ENCODE results near the gene RIPK1.

Gene RIPK1

DNA sequence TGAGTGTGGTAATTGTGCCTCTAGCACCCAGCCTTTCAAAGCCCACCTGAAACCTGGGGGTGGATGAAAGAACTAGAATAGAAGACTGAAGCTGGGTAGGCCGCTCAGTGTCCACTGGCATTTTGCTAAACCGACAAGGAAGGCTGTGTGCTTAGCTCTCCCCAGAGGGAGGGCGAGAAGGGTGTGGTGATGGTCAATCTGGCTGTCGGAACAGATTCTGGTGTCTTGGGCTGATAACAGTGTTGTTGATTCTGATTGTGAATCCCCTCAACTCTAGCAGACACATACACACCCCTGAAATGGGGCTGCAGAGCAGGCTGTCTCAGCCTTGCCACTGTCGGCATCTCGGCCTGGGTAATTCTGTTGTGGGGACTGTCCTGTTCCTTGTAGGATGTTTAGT, 46.1 kb downstream of the RIPK1 start:
- Histone ChIP-seq H3K27ac (replicated peaks) (no peak overlapping the region), H3K27me3 (ENCODE audit: insufficient read depth, poor library complexity, severe bottlenecking) (no peaks in the 10 kb centered on the region), H3K4me3 (replicated peaks; ENCODE audit: insufficient read depth, low read length) (no peak overlapping the region)
- no peak for DNase-seq (ENCODE audit: low read depth in 1 of 2, low spot score in 1 of 2)
- TF ChIP-seq GABPA (IDR thresholded peaks at IDR 0.05; ENCODE audit: low read depth) (no peak), REST (IDR thresholded peaks at IDR 0.05; ENCODE audit: insufficient replicate concordance, low read depth) (no peak), SPI1 (IDR thresholded peaks at IDR 0.05; ENCODE audit: borderline replicate concordance, low read depth) (no peak), POLR2AphosphoS5 (IDR thresholded peaks at IDR 0.05; ENCODE audit: low read depth) (no peak)
- TF ChIP-seq, protein P1, sequence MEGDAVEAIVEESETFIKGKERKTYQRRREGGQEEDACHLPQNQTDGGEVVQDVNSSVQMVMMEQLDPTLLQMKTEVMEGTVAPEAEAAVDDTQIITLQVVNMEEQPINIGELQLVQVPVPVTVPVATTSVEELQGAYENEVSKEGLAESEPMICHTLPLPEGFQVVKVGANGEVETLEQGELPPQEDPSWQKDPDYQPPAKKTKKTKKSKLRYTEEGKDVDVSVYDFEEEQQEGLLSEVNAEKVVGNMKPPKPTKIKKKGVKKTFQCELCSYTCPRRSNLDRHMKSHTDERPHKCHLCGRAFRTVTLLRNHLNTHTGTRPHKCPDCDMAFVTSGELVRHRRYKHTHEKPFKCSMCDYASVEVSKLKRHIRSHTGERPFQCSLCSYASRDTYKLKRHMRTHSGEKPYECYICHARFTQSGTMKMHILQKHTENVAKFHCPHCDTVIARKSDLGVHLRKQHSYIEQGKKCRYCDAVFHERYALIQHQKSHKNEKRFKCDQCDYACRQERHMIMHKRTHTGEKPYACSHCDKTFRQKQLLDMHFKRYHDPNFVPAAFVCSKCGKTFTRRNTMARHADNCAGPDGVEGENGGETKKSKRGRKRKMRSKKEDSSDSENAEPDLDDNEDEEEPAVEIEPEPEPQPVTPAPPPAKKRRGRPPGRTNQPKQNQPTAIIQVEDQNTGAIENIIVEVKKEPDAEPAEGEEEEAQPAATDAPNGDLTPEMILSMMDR (IDR thresholded peaks at IDR 0.05; ENCODE audit: insufficient read depth, low read length) = no peak

DNA sequence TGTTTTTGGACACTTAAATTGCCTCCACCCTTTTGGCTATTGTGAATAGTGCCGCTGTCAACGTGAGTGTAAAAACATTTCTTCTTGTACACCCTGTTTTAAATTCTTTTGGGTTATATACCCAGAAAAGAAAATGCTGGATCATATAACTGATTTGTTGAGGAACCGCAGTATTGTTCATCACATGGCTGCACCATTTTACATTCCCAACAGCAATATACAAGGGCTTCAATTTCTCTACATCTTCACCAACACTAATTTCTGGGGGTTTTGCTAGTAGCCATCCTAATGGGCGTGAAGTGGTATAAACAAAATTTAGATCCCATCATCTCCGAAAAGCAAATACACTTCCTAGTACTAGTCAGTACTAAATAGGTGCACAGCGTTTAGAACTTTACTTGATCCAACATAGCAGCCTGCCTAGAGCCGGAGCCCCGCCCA, 49.6 kb downstream of the RIPK1 start:
- peak overlapping the region; percentile 73 for H3K27ac ChIP-seq (replicated peaks)
- H3K4me3 ChIP-seq (replicated peaks; ENCODE audit: insufficient read depth, low read length) = peak overlapping the region; percentile 80
- H3K27me3 ChIP-seq (ENCODE audit: insufficient read depth, poor library complexity, severe bottlenecking) = no peaks in the 10 kb centered on the region
- TF ChIP-seq, protein P1 (IDR thresholded peaks at IDR 0.05; ENCODE audit: insufficient read depth, low read length) = no peak
- no peak for TF ChIP-seq SPI1 (IDR thresholded peaks at IDR 0.05; ENCODE audit: borderline replicate concordance, low read depth)
- TF ChIP-seq POLR2AphosphoS5 (IDR thresholded peaks at IDR 0.05; ENCODE audit: low read depth) = no peak
- no peak for TF ChIP-seq REST (IDR thresholded peaks at IDR 0.05; ENCODE audit: insufficient replicate concordance, low read depth)
- no peak for TF ChIP-seq GABPA (IDR thresholded peaks at IDR 0.05; ENCODE audit: low read depth)
- DNase-seq (ENCODE audit: low read depth in 1 of 2, low spot score in 1 of 2) = no peak

- Histone ChIP-seq H3K27me3 (ENCODE audit: insufficient read depth, poor library complexity, severe bottlenecking) (no peaks in the 10 kb centered on the region), H3K27ac (replicated peaks) (peak within 1 kb of the TSS; percentile 73), H3K4me3 (replicated peaks; ENCODE audit: insufficient read depth, low read length) (peak within 1 kb of the TSS; percentile 80)
- TF ChIP-seq POLR2AphosphoS5 (IDR thresholded peaks at IDR 0.05; ENCODE audit: low read depth) (peak; percentile 57; the same call in 1 of the 2 replicates), GABPA (IDR thresholded peaks at IDR 0.05; ENCODE audit: low read depth) (no peak)
- peak; percentile 87 to 95 for DNase-seq (ENCODE audit: low read depth in 1 of 2, low spot score in 1 of 2)
These were observed 50.2 kb downstream of the RIPK1 start, which contains the start of gene BPHL for GRCh38 chr6:3118353-3119039. Gene BPHL, plus strand, starts transcription at chr6:3118711. Its CDS starts 30 bp downstream, at chr6:3118741.

DNA sequence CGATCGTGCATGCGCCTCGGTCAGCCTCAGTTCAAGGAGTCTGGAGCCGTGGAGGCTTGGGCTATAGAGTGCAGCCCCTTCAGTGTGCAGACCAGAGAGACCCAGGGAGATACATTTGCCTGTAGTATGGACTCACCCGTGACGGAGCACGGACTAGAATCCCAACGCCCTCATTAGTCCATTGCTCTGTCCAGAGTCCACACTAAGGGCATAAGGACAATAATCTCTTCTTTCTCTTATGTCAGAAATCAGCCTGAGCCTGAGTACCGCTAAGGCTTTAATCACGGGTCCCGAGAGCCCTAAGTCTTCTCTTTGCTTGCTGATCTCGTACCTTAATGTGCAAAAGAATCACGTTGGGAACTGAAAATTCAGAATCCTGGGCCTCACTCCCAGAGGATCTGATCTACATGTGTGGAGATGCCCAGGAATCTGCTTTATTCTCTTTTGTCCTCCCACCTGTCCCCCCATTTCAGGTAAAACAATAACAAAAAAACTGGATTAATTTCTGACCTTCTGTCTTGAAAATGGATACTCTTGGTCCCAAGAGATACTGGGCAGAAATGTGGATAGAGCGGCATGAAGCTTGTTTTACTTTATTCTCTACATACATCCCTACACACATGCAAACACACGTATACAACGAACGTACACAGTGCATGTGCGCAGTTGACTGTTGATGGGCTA, 50.9 kb downstream of the RIPK1 start:
- DNase-seq (ENCODE audit: low read depth in 1 of 2, low spot score in 1 of 2) = no peak
- Histone ChIP-seq H3K4me3 (replicated peaks; ENCODE audit: insufficient read depth, low read length) (peak overlapping the region; percentile 80), H3K27me3 (ENCODE audit: insufficient read depth, poor library complexity, severe bottlenecking) (no peaks in the 10 kb centered on the region), H3K27ac (replicated peaks) (no peak overlapping the region)
- TF ChIP-seq REST (IDR thresholded peaks at IDR 0.05; ENCODE audit: insufficient replicate concordance, low read depth) (no peak), POLR2AphosphoS5 (IDR thresholded peaks at IDR 0.05; ENCODE audit: low read depth) (no peak), SPI1 (IDR thresholded peaks at IDR 0.05; ENCODE audit: borderline replicate concordance, low read depth) (no peak), GABPA (IDR thresholded peaks at IDR 0.05; ENCODE audit: low read depth) (no peak)
- TF ChIP-seq, protein P1 (IDR thresholded peaks at IDR 0.05; ENCODE audit: insufficient read depth, low read length) = no peak
